Sigmoid colon (tissue), 7 donors: ENCODE measurements around the gene VDR. TPM values are rescaled to one million over a fixed set of nuclear protein-coding genes. Genes with fewer than 3 reads are reported as not detected.
"Not testable (repeated sequence)": the region's sequence is repeated elsewhere in the genome, so short reads cannot be mapped to it uniquely, and the experiment has no call there.

Experiments
- DNase-seq: peaks from one replicate; pipeline ENCODE4 v3.0.0-alpha.2; 2019
- H3K27ac ChIP-seq, 4 donors: fragments of 200-600 bp; sonication (generic); one replicate each; pipeline ENCODE4 v1.5.1; 2016 to 2019; ENCODE audit warnings: mild to moderate bottlenecking in 1 of 4
- H3K27me3 ChIP-seq, 3 donors: fragments of 200-600 bp; sonication (generic); one replicate each; pipeline ENCODE4 v1.5.1; 2019; ENCODE audit warnings: mild to moderate bottlenecking in 1 of 3
- H3K36me3 ChIP-seq, 4 donors: fragments of 200-600 bp; sonication (generic); one replicate each; pipeline ENCODE4 v1.5.1; 2016 to 2019
- H3K4me1 ChIP-seq, 4 donors: fragments of 200-600 bp; sonication (generic); one replicate each; pipeline ENCODE4 v1.5.1; 2017 to 2019
- H3K4me3 ChIP-seq, 4 donors: fragments of 200-600 bp; sonication (generic); one replicate each; pipeline ENCODE4 v1.5.1; 2017 to 2019; ENCODE audit warnings: mild to moderate bottlenecking in 2 of 4, moderate library complexity in 1 of 4
- H3K9me3 ChIP-seq, 4 donors: fragments of 200-600 bp in 3 of 4; sonication (generic) in 3 of 4; one replicate each; pipeline versions ENCODE4 v1.5.1 to v1.6.1; 2013 to 2019
- EP300 ChIP-seq, 4 donors: sonication (generic); formaldehyde crosslinking; IDR thresholded peaks; one replicate each; pipeline ENCODE4 v1.6.1; 2017; ENCODE audit warnings: antibody characterized with exemption in 4 of 4
- POLR2A ChIP-seq, 2 donors: fragments of 450-650 bp; IDR thresholded peaks; one replicate each; pipeline ENCODE4 v1.6.1; 2016; ENCODE audit warnings: antibody characterized with exemption in 2 of 2, mild to moderate bottlenecking in 2 of 2, moderate library complexity in 2 of 2
- POLR2AphosphoS5 ChIP-seq, 4 donors: sonication (generic); formaldehyde crosslinking; IDR thresholded peaks; one replicate each; pipeline ENCODE4 v1.6.1; 2017; ENCODE audit warnings: antibody characterized with exemption in 4 of 4
- WGBS, 2 donors: extraction: QIAGEN DNeasy Blood & Tissue Kit; methylation state at CpG; one replicate each; pipeline ENCODE4 v1.1.7; 2013; 5-methylcytosine and 5-hydroxymethylcytosine counted together
- intact Hi-C: fragments of 100-400 bp; cut with DNase I; formaldehyde crosslinking; loops from one replicate; pipeline ENCODE4 v1.15.1; 2023
- polyA plus RNA-seq, 3 donors: library from polyadenylated mRNA; stranded (reverse); fragments of 200-250 nt; gene quantifications; one replicate each; pipeline ENCODE4 v1.2.3, GENCODE V29; 2013
- total RNA-seq, 4 donors: library from RNA; depleted of rRNA; stranded (reverse); fragments of >200 nt; gene quantifications; one replicate each; pipeline ENCODE4 v1.1.0, GENCODE V29; 2016
- TF ChIP-seq, protein P1 (sequence below), 4 experiments: fragments of 450-650 bp in 3 of 4; fragments of 200-600 bp in 1 of 4; IDR thresholded peaks; one replicate each; pipeline ENCODE4 v1.5.1; 2016 to 2019; ENCODE audit warnings: antibody characterized with exemption in 4 of 4, mild to moderate bottlenecking in 3 of 4, moderate library complexity in 2 of 4
- donor health status: healthy with polysubstance abuse.
- donor health status: Bipolar disorder and iron deficiency.
- donor health status: healthy.

Gene VDR
- total and polyA plus RNA-seq, 7 donors: 0.71 to 69.1 (median 2.5) TPM

DNA sequence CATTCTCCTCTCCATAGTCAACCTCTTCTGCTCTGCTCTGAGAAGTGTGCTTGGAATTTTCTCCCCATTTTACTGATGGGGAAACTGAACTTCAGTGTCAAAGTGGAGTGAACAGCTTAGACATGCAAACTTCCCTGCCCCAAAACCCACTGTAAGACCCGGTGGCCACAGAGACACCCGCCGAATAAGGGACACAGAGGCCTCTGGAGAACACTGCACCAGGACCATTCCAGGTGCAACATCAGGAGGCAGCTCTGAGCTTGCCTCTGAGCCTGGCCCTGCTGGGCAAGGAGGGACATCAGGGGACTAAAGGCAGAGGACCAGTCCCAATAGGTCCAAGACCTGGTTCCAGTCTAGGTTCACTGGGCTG lies 86.8 kb downstream of the VDR start:
- WGBS, 2 donors: 63 to 90% methylated on average over 3 of the region's 3 CpGs
- TF ChIP-seq EP300 (IDR thresholded peaks at IDR 0.05): no peak
- no peak for TF ChIP-seq POLR2AphosphoS5 (IDR thresholded peaks at IDR 0.05)
- TF ChIP-seq, protein P1, sequence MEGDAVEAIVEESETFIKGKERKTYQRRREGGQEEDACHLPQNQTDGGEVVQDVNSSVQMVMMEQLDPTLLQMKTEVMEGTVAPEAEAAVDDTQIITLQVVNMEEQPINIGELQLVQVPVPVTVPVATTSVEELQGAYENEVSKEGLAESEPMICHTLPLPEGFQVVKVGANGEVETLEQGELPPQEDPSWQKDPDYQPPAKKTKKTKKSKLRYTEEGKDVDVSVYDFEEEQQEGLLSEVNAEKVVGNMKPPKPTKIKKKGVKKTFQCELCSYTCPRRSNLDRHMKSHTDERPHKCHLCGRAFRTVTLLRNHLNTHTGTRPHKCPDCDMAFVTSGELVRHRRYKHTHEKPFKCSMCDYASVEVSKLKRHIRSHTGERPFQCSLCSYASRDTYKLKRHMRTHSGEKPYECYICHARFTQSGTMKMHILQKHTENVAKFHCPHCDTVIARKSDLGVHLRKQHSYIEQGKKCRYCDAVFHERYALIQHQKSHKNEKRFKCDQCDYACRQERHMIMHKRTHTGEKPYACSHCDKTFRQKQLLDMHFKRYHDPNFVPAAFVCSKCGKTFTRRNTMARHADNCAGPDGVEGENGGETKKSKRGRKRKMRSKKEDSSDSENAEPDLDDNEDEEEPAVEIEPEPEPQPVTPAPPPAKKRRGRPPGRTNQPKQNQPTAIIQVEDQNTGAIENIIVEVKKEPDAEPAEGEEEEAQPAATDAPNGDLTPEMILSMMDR (IDR thresholded peaks at IDR 0.05): no peak
- no peak for TF ChIP-seq POLR2A (IDR thresholded peaks at IDR 0.05)

DNA sequence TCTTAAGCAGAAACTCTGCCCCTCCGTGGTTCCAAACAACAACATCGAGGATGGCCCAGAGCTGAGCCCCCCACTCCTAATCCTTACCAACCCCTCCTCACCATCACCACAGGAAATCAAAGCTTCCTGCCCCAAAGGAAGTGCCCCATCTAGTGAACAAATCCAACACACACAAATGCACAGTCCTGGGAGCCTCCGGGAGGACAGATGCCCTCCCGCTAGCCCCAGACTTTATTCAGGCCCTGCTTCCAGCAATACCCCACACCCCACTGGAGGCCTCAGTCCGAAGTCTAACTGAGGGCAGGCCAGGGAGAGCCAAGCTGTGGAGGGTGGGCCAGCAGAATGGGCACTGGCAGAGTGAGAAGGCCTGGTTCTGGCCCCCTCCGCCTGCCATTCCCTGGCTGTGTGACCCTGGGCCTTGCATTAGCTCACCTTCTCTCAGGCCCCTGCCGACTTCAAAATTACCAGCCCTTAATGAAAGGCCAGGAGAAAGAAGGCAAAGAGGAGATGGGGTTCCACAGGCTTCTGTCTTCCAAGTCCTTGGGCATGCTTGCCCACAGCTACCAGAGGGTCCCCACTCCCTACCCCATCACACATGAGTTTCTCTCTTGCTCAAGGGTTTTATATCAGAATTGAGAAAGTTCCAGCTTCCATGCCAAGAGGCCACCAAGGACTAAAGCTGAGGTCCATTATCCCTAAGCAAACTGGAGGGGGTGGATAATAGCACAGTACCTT lies 87.4 kb downstream of the VDR start:
- Histone ChIP-seq H3K27ac (peak overlapping the region; percentile 98 to 99 (median 99)), H3K4me3 (peak overlapping the region; percentile 9 to 82 (median 53)), H3K9me3 (no peaks in the 10 kb centered on the region), H3K36me3 (no peaks in the 10 kb centered on the region), H3K4me1 (peaks cover 2 to 86% (median 81%) of the 10 kb centered on the region in 4 donors), H3K27me3 (no peaks in the 10 kb centered on the region)
- intact Hi-C loops: loop anchor here (10.0 kb wide), 1 partner anchor 1433 kb away; no protein-coding TSS in a partner anchor
- DNase-seq: peak; percentile 73
- WGBS, 2 donors: 31 to 61% methylated on average over 7 of the region's 7 CpGs
- no peak for TF ChIP-seq POLR2AphosphoS5 (IDR thresholded peaks at IDR 0.05)
- TF ChIP-seq, protein P1 (IDR thresholded peaks at IDR 0.05): peak in 1 of 4 experiments; percentile 16

More for the DNA sequence above, 86.8 kb downstream of the VDR start:
- Histone ChIP-seq H3K4me1 (peaks cover 2 to 87% (median 82%) of the 10 kb centered on the region in 4 donors), H3K27me3 (no peaks in the 10 kb centered on the region), H3K27ac (peak overlapping the region; percentile 98 to 99 (median 99)), H3K9me3 (no peaks in the 10 kb centered on the region), H3K4me3 (peak overlapping the region; percentile 64 to 84 (median 81)), H3K36me3 (no peaks in the 10 kb centered on the region)
- DNase-seq: no peak
- intact Hi-C loops: loop anchor here (10.0 kb wide), 1 partner anchor 1433 kb away; no protein-coding TSS in a partner anchor

DNA sequence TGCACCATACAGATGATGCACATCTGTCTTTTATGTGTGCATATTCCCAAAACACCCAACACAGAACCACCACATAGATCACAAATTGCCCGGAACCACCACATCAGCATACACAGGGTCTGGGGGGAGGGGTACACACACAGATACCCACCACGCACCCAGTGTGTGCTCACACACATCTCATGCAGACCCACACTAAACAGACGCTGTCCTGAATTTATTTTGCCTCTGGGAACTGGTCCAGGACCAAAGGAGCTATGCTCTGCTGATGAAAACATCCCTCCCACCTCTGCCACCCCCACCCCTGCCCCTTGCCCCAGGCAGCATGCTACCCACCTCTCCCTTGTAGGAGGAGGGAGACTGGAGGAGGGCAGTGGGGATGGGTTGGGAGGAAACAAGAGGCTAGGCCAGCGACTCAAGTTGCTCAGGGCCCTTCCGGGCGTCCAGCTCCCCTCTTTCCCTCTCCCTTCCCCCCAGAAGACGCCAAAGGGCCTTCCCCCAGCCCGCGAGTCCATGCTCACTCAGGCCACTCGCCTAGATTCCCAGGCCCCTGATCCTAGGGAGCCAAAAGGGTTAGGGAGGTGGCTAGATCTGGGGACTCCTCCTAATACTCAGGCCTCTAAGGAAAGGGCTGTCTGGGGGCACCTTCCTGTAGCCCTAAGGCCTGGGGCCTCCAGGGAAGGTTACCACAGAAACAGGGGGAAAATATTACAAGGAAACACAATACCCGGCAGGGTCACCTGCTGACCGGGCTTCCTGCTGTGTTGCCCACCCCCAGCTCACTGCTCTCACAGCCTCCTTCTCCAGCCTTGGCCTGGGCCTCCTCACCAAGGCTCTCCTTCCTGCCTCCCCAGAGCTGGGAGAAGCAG lies 88.2 kb downstream of the VDR start:
- H3K27ac ChIP-seq: peak overlapping the region; percentile 98 to 99 (median 99)
- TF ChIP-seq EP300 (IDR thresholded peaks at IDR 0.05) (no peak), POLR2A (IDR thresholded peaks at IDR 0.05) (no peak), POLR2AphosphoS5 (IDR thresholded peaks at IDR 0.05) (no peak)
- TF ChIP-seq, protein P1 (IDR thresholded peaks at IDR 0.05): no peak
- intact Hi-C loops: loop anchor here (10.0 kb wide), 1 partner anchor 1432 kb away; no protein-coding TSS in a partner anchor
- H3K4me3 ChIP-seq: peak overlapping the region; percentile 3 to 82 (median 53)
- H3K9me3 ChIP-seq: no peaks in the 10 kb centered on the region
- peak; percentile 75 for DNase-seq
- no peaks in the 10 kb centered on the region for H3K27me3 ChIP-seq
- H3K36me3 ChIP-seq: no peaks in the 10 kb centered on the region
- H3K4me1 ChIP-seq: peaks cover 2 to 86% (median 81%) of the 10 kb centered on the region in 4 donors
- 49 to 76% methylated on average over 12 of the region's 12 CpGs for WGBS, 2 donors

DNA sequence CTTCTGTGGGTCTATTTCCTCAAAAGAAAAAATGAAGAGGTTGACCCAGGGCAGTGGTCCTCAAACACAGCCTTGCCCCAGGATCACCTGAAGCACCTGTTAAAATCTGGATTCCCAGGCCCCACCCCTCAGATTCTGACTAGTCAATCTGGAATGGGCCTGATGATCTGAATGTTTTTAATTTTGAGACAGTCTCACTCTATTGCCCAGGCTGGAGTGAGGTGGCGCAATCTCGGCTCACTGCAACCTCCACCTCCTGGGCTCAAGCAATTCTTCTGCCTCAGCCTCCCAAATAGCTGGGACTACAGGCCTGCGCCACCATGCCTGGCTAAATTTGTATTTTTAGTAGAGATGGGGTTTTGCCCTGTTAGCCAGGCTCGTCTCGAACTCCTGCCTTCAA lies 89.3 kb downstream of the VDR start:
- 91 to 95% methylated on average over 5 of the region's 5 CpGs for WGBS, 2 donors
- H3K4me1 ChIP-seq: peaks cover 0 to 86% (median 82%) of the 10 kb centered on the region in 4 donors

More for the DNA sequence above, 89.3 kb downstream of the VDR start:
- intact Hi-C loops: loop anchor here (10.0 kb wide), 1 partner anchor 1431 kb away; no protein-coding TSS in a partner anchor
- not testable (repeated sequence) for H3K36me3 ChIP-seq, H3K9me3 ChIP-seq, H3K4me3 ChIP-seq, DNase-seq, H3K27me3 ChIP-seq
- peak overlapping the region; percentile 98 to 99 (median 99) for H3K27ac ChIP-seq
